T-cell (primary cell): ENCODE measurements around the gene LYSET. TPM values are rescaled to one million over a fixed set of nuclear protein-coding genes. Genes with fewer than 3 reads are reported as not detected.
"Not testable (repeated sequence)": the region's sequence is repeated elsewhere in the genome, so short reads cannot be mapped to it uniquely, and the experiment has no call there.

Experiments used
- ATAC-seq, 4 experiments: fragments of 200-7000 bp in 3 of 4; fragments of 150-1000 bp in 1 of 4; cut with Tn5 transposase; replicated peaks in 1 of 4; 1 replicate in 3 of 4; 2 replicates in 1 of 4; pipeline ENCODE4 v1.10.0; 2021; ENCODE audit warnings: moderate library complexity in 3 of 4, mild to moderate bottlenecking in 2 of 4, moderate number of reproducible peaks in 1 of 4
- CTCF ChIA-PET, 2 donors: fragments of 300-600 bp; sonication (Branson Sonifier 250); formaldehyde crosslinking; loops; one replicate each; lab custom pipeline; 2022; ENCODE audit warnings: antibody characterized with exemption in 2 of 2; lab: Charles Lee
- POLR2A ChIA-PET, 2 donors: fragments of 300-600 bp; sonication (Branson Sonifier 250); formaldehyde crosslinking; loops; one replicate each; lab custom pipeline; 2022; ENCODE audit warnings: antibody characterized with exemption in 2 of 2; lab: Charles Lee
- DNase-seq, 35 experiments: peaks; one replicate each; pipeline versions ENCODE4 v3.0.0 to v3.0.0-alpha.2; 2013 to 2023
- H3K27ac ChIP-seq: one replicate; pipeline ENCODE4 v1.5.1; 2013; ENCODE audit warnings: low read length
- H3K27me3 ChIP-seq, 2 experiments: replicated peaks in 1 of 2; 1 replicate in 1 of 2; 2 replicates in 1 of 2; pipeline versions ENCODE4 v1.6.1 to v1.7.0; 2013; ENCODE audit warnings: low read length in 1 of 2, mixed read lengths in 1 of 2; ENCODE audit not compliant: control insufficient read depth in 2 of 2, insufficient read depth in 2 of 2; ENCODE audit errors: extremely low read depth in 1 of 2
- H3K36me3 ChIP-seq, 2 donors: 1 replicate in 1 of 2; 2 replicates in 1 of 2; pipeline versions ENCODE4 v1.6.1 to v1.7.0; 2013; ENCODE audit warnings: low read length in 1 of 2; ENCODE audit not compliant: control insufficient read depth in 2 of 2, insufficient read depth in 1 of 2; ENCODE audit errors: extremely low read depth in 1 of 2
- H3K4me1 ChIP-seq, 2 experiments: 1 replicate in 1 of 2; 2 replicates in 1 of 2; pipeline versions ENCODE4 v1.6.1 to v1.7.0; 2013; ENCODE audit warnings: low read length in 2 of 2, mixed read lengths in 1 of 2; ENCODE audit not compliant: insufficient read depth in 2 of 2, control insufficient read depth in 1 of 2; ENCODE audit errors: extremely low read depth in 1 of 2
- H3K4me3 ChIP-seq, 2 donors: 1 replicate in 1 of 2; 2 replicates in 1 of 2; pipeline versions ENCODE4 v1.5.1 to v1.7.0; 2013; ENCODE audit warnings: mild to moderate bottlenecking in 2 of 2, low read length in 1 of 2, moderate library complexity in 1 of 2; ENCODE audit not compliant: control insufficient read depth in 1 of 2; ENCODE audit errors: extremely low read depth in 1 of 2
- H3K9me3 ChIP-seq: 2 replicates; pipeline ENCODE4 v1.7.0; 2013
- H3K27ac Mint-ChIP-seq, 2 donors: one replicate each; pipeline ENCODE4 v1.8.0; 2020 to 2021; ENCODE audit warnings: mild to moderate bottlenecking in 2 of 2, mixed read lengths in 2 of 2
- H3K27me3 Mint-ChIP-seq, 2 donors: one replicate each; pipeline ENCODE4 v1.8.0; 2021 to 2022; ENCODE audit warnings: mixed read lengths in 2 of 2
- H3K36me3 Mint-ChIP-seq: one replicate; pipeline ENCODE4 v1.8.0; 2021; ENCODE audit warnings: mixed read lengths
- H3K4me1 Mint-ChIP-seq, 3 donors: one replicate each; pipeline ENCODE4 v1.8.0; 2020 to 2022; ENCODE audit warnings: mixed read lengths in 3 of 3, mild to moderate bottlenecking in 1 of 3
- H3K4me3 Mint-ChIP-seq, 3 donors: one replicate each; pipeline ENCODE4 v1.8.0; 2020 to 2022; ENCODE audit warnings: mild to moderate bottlenecking in 3 of 3, mixed read lengths in 3 of 3, moderate library complexity in 3 of 3
- H3K9me3 Mint-ChIP-seq, 3 donors: one replicate each; pipeline ENCODE4 v1.8.0; 2020 to 2022; ENCODE audit warnings: mixed read lengths in 3 of 3
- whole genome bisulfite sequencing: methylation state at CpG from one replicate; pipeline ENCODE4 v1.1.5; 2013; ENCODE audit warnings: missing lambda C conversion rate; ENCODE audit not compliant: insufficient coverage; 5-methylcytosine and 5-hydroxymethylcytosine counted together
- total RNA-seq, 35 experiments: library from RNA in 6 of 35; stranded (reverse) in 6 of 35; fragments of 120-200 nt in 1 of 35; gene quantifications; one replicate each; pipeline versions ENCODE4 v1.2.1 to v1.2.4 and lab custom pipeline; 2013 to 2026

Gene LYSET
- total RNA-seq, 5 donors from 2014 or later (not counting 1 experiment from before 2014, with no cell fraction given), result 7.9 to 16.9 (median 14.8) TPM

- Histone ChIP-seq H3K4me3 (no peak overlapping the region), H3K9me3 (no peaks in the 10 kb centered on the region), H3K36me3 (peaks cover 3 to 47% of the 10 kb centered on the region in 2 donors), H3K27ac (no peak overlapping the region), H3K27me3 (peaks cover 0 to 27% of the 10 kb centered on the region in 2 experiments), H3K4me1 (peaks cover 0 to 11% of the 10 kb centered on the region in 2 experiments)
- WGBS, result 100% methylated on average over 2 of the region's 8 CpGs
- Mint-ChIP-seq H3K4me3 (no peak overlapping the region), H3K9me3 (no peaks in the 10 kb centered on the region), H3K27me3 (peaks cover 9 to 12% of the 10 kb centered on the region in 2 donors), H3K4me1 (peaks cover 12 to 22% (median 19%) of the 10 kb centered on the region in 3 donors), H3K36me3 (peaks cover 47% of the 10 kb centered on the region), H3K27ac (no peak overlapping the region)
- no peak for DNase-seq
- no peak for ATAC-seq
- ChIA-PET POLR2A (no interaction called here), CTCF (no interaction called here)
Observed at GRCh38 chr14:93228550-93228949, 43.4 kb downstream of the LYSET start.

GRCh38 chr14:93230539-93230938 is 45.4 kb downstream of the LYSET start:
- ATAC-seq, result no peak
- H3K27ac Mint-ChIP-seq, result no peak overlapping the region
- POLR2A ChIA-PET, result no interaction called here
- WGBS, result 97% methylated on average over 15 of the region's 16 CpGs
- CTCF ChIA-PET, result no interaction called here
- H3K4me3 Mint-ChIP-seq, result peak overlapping the region in 2 of 3 donors; percentile 61 to 77
- H3K9me3 Mint-ChIP-seq, result no peaks in the 10 kb centered on the region
- Histone ChIP-seq H3K9me3 (no peaks in the 10 kb centered on the region), H3K27me3 (peaks cover 0 to 27% of the 10 kb centered on the region in 2 experiments), H3K27ac (no peak overlapping the region), H3K4me1 (peaks cover 0 to 11% of the 10 kb centered on the region in 2 experiments), H3K4me3 (no peak overlapping the region), H3K36me3 (peaks cover 3 to 31% of the 10 kb centered on the region in 2 donors)
- H3K27me3 Mint-ChIP-seq, result peaks cover 9 to 12% of the 10 kb centered on the region in 2 donors
- H3K4me1 Mint-ChIP-seq, result peaks cover 12 to 22% (median 19%) of the 10 kb centered on the region in 3 donors
- peaks cover 34% of the 10 kb centered on the region for H3K36me3 Mint-ChIP-seq
- no peak for DNase-seq

GRCh38 chr14:93231129-93231979 is 46.2 kb downstream of the LYSET start:
- H3K36me3 Mint-ChIP-seq, result peaks cover 26% of the 10 kb centered on the region
- ATAC-seq, result peak in 3 of 4 experiments; percentile 43 to 72 (median 56)
- H3K4me3 Mint-ChIP-seq, result peak overlapping the region; percentile 45 to 77 (median 61)
- POLR2A ChIA-PET, result no interaction called here
- H3K4me1 Mint-ChIP-seq, result peaks cover 12 to 22% (median 19%) of the 10 kb centered on the region in 3 donors
- no peaks in the 10 kb centered on the region for H3K9me3 Mint-ChIP-seq
- Histone ChIP-seq H3K9me3 (no peaks in the 10 kb centered on the region), H3K27ac (no peak overlapping the region), H3K36me3 (peaks cover 3 to 24% of the 10 kb centered on the region in 2 donors), H3K4me1 (peaks cover 0 to 11% of the 10 kb centered on the region in 2 experiments), H3K4me3 (peak overlapping the region; percentile 24 to 35), H3K27me3 (peaks cover 0 to 27% of the 10 kb centered on the region in 2 experiments)
- no peak overlapping the region for H3K27ac Mint-ChIP-seq
- no peak for DNase-seq
- CTCF ChIA-PET, result interaction anchor here in 1 of 2 donors (0.6 kb wide), 1 partner anchor 91 kb away, joined by 3 read pairs; no protein-coding TSS in a partner anchor
- peaks cover 9 to 12% of the 10 kb centered on the region in 2 donors for H3K27me3 Mint-ChIP-seq
- 37% methylated on average over 36 of the region's 39 CpGs for WGBS

GRCh38 chr14:93232159-93232558 is 47.0 kb downstream of the LYSET start:
- Mint-ChIP-seq H3K27me3 (peaks cover 9 to 12% of the 10 kb centered on the region in 2 donors), H3K4me1 (peaks cover 12 to 22% (median 19%) of the 10 kb centered on the region in 3 donors), H3K27ac (no peak overlapping the region), H3K9me3 (no peaks in the 10 kb centered on the region), H3K36me3 (peaks cover 21% of the 10 kb centered on the region), H3K4me3 (peak overlapping the region in 1 of 3 donors; percentile 77)
- ATAC-seq (no peak), DNase-seq (no peak)
- WGBS, result 67% methylated on average over 14 of the region's 17 CpGs
- ChIA-PET CTCF (no interaction called here), POLR2A (no interaction called here)
- H3K36me3 ChIP-seq, result peaks cover 2 to 18% of the 10 kb centered on the region in 2 donors
- H3K27ac ChIP-seq, result no peak overlapping the region
- H3K27me3 ChIP-seq, result peaks cover 0 to 27% of the 10 kb centered on the region in 2 experiments
- peak overlapping the region in 1 of 2 donors; percentile 35 for H3K4me3 ChIP-seq
- peaks cover 0 to 11% of the 10 kb centered on the region in 2 experiments for H3K4me1 ChIP-seq
- H3K9me3 ChIP-seq, result no peaks in the 10 kb centered on the region

- H3K4me3 ChIP-seq, CTCF ChIA-PET, H3K9me3 ChIP-seq, H3K9me3 Mint-ChIP-seq, H3K4me3 Mint-ChIP-seq, POLR2A ChIA-PET, H3K36me3 ChIP-seq, H3K27ac Mint-ChIP-seq, ATAC-seq, H3K27ac ChIP-seq, DNase-seq: not testable (repeated sequence)
- peaks cover 12% of the 10 kb centered on the region for H3K36me3 Mint-ChIP-seq
- Histone ChIP-seq H3K27me3 (peaks cover 0 to 27% of the 10 kb centered on the region in 2 experiments), H3K4me1 (peaks cover 0 to 11% of the 10 kb centered on the region in 2 experiments)
- H3K4me1 Mint-ChIP-seq, result peaks cover 12 to 22% (median 19%) of the 10 kb centered on the region in 3 donors
- WGBS, result no CpG with 5 or more reads among the region's 5 CpGs
- peaks cover 9 to 12% of the 10 kb centered on the region in 2 donors for H3K27me3 Mint-ChIP-seq
Observed at GRCh38 chr14:93233078-93233477, 48.0 kb downstream of the LYSET start.

GRCh38 chr14:93234798-93235197 is 49.7 kb downstream of the LYSET start:
- Histone ChIP-seq H3K27ac (no peak overlapping the region), H3K27me3 (peaks cover 0 to 26% of the 10 kb centered on the region in 2 experiments), H3K4me1 (peaks cover 0 to 11% of the 10 kb centered on the region in 2 experiments), H3K36me3 (no peaks in the 10 kb centered on the region), H3K9me3 (no peaks in the 10 kb centered on the region), H3K4me3 (no peak overlapping the region)
- CTCF ChIA-PET, result no interaction called here
- Mint-ChIP-seq H3K4me1 (peaks cover 12 to 21% (median 19%) of the 10 kb centered on the region in 3 donors), H3K27ac (no peak overlapping the region), H3K4me3 (no peak overlapping the region), H3K27me3 (peaks cover 9 to 12% of the 10 kb centered on the region in 2 donors), H3K9me3 (no peaks in the 10 kb centered on the region), H3K36me3 (no peaks in the 10 kb centered on the region)
- no peak for ATAC-seq
- POLR2A ChIA-PET, result no interaction called here
- 67% methylated on average over 10 of the region's 10 CpGs for WGBS
- DNase-seq, result no peak
